HT-29 (cell line): ENCODE results near the gene LGR6. TPM values are rescaled to one million over a fixed set of nuclear protein-coding genes. Genes with fewer than 3 reads are reported as not detected.
"Not testable (repeated sequence)": the region's sequence is repeated elsewhere in the genome, so short reads cannot be mapped to it uniquely, and the experiment has no call there.

Experiments
- DNase-seq: peaks from one replicate; pipeline ENCODE4 v3.0.0-alpha.2; 2015; ENCODE audit warnings: low spot score
- total RNA-seq: library from RNA; depleted of rRNA; stranded (reverse); fragments of >200 nt; shearing (Covaris generic); gene quantifications from 2 replicates; pipeline ENCODE4 v1.2.3, GENCODE V29; 2014; rRNA removed

LGR6 gene, protein sequence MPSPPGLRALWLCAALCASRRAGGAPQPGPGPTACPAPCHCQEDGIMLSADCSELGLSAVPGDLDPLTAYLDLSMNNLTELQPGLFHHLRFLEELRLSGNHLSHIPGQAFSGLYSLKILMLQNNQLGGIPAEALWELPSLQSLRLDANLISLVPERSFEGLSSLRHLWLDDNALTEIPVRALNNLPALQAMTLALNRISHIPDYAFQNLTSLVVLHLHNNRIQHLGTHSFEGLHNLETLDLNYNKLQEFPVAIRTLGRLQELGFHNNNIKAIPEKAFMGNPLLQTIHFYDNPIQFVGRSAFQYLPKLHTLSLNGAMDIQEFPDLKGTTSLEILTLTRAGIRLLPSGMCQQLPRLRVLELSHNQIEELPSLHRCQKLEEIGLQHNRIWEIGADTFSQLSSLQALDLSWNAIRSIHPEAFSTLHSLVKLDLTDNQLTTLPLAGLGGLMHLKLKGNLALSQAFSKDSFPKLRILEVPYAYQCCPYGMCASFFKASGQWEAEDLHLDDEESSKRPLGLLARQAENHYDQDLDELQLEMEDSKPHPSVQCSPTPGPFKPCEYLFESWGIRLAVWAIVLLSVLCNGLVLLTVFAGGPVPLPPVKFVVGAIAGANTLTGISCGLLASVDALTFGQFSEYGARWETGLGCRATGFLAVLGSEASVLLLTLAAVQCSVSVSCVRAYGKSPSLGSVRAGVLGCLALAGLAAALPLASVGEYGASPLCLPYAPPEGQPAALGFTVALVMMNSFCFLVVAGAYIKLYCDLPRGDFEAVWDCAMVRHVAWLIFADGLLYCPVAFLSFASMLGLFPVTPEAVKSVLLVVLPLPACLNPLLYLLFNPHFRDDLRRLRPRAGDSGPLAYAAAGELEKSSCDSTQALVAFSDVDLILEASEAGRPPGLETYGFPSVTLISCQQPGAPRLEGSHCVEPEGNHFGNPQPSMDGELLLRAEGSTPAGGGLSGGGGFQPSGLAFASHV
- 0.18 and 0.42 TPM in 2 replicates for total RNA-seq

DNA sequence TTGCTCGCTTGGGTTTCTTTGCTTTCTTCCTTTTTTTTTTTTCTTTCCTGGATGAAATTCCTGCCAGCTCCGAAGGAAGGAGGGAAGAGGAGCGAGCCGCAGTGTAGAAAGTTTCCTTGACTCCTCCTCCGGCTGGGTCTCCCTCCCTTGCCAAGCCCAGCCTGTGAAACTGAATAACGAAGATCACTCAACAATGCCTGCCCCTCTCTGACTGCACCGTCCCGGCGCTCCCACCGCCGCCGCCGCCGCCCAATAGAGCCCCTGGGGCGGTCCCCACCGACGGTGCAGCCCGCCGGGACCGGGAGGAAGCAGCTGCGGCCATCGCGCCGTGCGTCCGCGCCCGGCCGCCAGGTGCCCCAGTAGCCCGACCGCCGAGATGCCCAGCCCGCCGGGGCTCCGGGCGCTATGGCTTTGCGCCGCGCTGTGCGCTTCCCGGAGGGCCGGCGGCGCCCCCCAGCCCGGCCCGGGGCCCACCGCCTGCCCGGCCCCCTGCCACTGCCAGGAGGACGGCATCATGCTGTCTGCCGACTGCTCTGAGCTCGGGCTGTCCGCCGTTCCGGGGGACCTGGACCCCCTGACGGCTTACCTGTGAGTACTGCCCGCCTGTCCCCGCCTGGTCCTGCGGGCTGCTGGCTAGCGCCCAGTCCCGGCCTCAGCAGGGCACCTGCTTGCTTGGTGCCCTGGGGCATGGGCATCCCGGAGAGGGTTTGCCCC lies at the start of gene LGR6:
Gene LGR6, plus strand, starts transcription at position 186 of the 714 bp plus-strand sequence. Its CDS starts 191 bp downstream, at position 377.
- DNase-seq = no peak

DNA sequence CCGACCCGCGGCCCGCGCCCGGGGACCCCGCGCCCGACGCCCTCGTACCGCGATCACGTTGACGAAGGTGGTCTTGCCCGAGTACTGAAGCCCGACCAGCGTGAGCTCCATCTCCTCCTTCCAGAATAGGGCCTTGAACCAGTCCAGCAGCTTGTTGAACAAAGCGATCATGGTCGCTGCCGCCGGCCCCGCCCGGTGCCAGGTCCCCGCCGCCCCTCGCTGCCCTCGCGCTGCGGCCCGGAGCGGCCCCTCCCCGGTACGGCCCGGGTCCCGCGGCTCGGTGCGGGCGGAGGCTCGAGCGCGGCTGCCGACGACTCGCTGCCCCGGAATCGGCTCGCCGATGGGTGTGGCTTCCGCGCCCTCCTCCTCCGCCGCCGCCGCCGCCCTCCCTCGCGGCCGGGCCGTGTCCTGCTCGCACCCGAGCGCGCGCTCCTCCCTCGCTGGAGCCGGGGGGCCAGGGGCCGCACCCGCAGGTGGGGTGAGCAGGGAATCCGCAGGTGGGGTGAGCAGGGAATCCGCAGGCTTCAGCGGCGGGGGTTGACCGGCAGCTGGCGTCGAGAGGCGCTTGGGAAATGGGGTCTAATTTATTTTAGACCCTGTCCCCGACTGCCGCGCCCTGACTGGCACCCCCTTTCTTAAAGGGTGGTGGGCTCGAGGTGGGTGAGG lies 49.1 kb upstream of the LGR6 start, which contains the start of gene ARL8A:
Gene ARL8A, minus strand, starts transcription at position 336 of the 666 bp plus-strand sequence. Its CDS starts 165 bp downstream, at position 171.
- DNase-seq = no peak

DNA sequence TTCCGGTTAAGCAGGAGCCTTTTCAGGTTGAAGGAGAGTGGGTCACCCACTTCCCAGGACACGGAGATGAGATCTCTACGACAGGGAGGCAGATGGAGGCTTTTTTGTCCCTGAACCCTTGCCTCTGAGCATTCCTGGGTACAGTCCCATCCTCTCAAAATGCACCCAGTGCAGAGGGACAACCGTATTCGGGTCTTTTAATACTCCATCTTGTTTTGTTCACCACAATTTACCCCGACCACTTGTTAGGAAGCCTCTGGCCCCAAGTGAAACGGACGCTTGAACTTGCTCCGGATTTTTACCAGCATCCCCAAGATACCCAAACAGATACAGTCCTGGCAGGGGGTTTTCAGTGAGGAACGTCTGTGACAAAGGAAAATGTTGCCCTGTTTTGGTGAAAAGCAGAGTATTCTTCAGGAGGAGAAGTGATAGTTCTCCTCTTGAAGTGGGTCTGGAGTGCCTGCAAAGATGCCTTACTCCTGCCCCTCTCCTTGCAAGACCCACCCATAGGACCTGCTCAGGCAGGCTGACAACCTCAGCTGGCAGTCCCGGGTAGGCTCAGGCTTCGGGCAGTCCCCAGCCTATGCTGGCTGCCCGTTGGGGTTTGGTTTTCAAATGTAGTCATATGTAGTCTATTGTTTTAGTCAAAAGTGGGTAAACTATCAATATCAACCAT lies 48.4 kb upstream of the LGR6 start:
- DNase-seq = no peak

DNA sequence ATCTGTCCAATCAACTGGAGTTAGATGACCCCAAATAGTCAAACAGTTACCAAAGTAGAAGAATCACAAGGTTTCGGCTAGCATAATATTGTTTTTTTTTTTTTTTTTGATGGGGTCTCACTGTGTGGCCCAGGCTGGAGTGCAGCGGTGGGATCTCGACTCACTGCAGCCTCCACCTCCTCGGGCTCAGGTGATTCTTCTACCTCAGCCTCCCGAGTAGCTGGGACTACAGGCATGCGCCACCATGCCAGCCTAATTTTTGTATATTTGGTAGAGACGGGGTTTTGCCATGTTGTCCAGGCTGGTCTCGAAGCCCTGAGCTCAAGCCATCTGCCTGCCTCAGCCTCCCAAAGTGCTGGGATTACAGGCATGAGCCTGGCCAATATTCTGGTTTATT lies 47.9 kb upstream of the LGR6 start:
- DNase-seq = not testable (repeated sequence)

DNA sequence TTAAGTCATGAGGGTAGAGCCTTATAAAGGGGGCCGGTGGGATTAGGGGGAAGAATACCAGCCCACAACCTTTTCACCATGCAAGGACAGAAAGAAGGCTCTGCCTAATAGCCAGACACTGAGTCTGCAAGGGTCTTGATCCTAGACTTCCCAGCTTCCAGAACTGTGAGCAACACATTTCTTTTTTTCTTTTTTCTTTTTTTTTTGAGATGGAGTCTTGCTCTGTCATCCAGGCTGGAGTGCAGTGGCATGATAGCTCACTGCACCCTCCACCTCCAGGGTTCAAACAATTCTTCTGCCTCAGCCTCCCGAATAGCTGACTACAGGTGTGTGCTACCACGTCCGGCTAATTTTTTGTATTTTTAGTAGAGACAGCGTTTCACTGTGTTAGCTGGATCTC lies 47.3 kb upstream of the LGR6 start:
- DNase-seq = no peak

DNA sequence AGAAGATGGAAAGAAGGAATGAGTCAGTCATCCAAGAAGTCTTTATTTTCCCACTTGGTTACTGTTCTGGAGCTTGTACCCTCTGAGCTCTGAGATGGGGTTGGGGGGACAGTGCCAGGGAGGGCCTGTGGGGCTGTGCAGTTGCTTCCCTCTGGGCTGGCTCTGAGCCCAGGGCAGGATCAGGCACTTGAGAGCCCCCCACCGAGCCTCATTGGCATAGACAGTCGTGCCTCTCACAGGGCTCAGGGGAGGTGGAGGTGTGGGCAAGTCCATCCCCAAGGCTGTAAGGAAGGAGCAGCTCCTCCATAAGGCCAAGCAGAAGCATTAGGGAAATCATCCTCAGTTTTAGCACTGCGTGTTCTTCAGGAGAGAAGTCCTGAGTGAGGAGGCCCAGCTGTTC lies 46.6 kb upstream of the LGR6 start:
- no peak for DNase-seq

DNA sequence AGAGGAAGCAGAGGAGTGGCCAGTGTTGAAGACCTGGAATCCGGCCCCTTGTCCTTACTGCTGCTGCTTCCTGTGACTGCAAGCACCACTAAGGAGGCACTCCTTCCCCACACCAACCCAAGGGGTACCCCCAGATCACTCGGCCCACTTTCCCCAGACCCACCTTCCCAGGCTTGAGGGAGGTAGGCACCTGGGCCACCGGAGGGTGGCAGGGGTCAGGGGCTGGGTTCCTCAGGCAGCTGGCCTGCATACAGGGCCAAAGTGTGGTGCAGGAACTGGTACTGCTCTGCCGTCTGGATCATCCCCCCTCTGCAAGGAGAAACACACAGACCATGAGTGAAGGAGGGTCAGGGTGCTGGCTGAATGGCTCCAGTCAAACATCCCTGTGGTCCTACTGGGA lies 45.2 kb upstream of the LGR6 start:
- DNase-seq = no peak

DNA sequence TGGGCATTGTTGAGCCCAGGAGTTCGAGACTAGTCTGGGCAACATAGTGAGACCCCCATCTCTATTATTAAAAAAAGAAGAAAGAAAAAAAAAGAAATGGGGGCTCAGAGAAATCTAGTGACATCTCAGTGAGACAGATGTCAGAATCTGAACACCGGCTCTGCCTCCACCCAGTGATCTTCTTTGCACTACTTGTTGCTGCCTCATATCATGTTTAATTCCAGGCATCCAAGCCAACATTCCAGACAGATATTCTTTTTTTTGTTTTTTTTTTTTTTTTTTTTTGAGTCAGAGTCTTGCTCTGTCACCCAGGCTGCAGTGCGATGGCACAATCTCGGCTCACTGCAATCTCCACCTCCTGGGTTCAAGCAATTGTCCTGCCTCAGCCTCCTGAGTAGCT lies 44.0 kb upstream of the LGR6 start:
- no peak for DNase-seq

DNA sequence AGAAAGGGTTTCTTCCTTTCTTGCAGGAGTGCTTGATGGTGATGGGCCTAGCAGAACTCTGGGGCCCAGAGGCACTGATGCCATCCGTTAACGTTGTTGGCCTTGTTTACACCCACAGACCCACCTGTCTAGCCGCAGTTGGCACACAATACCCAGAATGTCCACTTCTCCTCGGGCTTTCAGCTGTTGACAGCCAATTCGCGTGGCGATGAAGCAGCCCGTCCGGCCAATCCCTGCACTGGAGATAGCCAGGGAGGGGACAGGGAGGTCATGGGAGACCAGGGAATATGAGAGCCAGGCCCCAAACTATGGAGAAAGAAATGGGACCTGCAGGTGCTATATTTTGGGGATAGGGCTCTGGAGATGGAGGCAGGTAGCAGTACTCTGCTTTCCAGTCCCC lies 43.4 kb upstream of the LGR6 start:
- DNase-seq = no peak

DNA sequence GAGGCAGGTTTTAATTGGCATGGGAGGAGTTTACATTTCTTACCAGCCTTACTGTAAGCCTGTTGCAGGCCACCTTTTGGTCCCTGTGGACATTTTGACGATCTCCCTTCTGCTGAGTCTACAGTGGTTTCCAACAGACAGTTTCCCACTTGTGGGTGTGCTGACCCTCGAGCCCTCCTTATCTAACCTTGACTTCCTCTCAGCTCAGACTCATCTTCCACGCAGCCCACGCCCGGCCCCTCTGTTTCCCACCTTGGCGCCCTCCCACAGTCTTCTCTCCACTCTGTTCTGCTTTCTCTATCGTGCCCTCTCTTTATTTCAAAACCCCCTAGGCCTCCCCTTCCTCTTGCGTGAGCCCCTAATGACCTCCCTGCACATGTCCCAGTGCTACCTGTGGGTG lies 43.0 kb upstream of the LGR6 start:
- no peak for DNase-seq

DNA sequence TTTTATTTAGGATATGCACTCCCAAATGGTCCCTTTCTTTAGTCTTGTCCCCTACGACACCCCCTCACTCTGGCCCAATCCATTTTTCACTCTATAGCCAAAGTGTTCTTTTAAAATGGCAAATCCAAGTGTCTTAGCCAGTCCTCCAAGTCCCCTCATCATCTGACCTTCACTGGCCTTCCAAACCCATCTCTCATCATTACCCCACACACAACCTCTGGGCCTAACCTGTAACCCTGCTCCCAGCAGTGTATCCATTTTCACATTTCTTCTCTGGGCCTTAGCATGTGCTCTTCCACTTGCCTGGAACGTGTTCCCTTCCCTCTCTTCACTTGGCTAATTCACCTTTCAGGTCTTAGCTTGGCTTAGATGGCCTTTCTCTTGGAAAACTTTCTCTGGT lies 42.6 kb upstream of the LGR6 start:
- DNase-seq = no peak

DNA sequence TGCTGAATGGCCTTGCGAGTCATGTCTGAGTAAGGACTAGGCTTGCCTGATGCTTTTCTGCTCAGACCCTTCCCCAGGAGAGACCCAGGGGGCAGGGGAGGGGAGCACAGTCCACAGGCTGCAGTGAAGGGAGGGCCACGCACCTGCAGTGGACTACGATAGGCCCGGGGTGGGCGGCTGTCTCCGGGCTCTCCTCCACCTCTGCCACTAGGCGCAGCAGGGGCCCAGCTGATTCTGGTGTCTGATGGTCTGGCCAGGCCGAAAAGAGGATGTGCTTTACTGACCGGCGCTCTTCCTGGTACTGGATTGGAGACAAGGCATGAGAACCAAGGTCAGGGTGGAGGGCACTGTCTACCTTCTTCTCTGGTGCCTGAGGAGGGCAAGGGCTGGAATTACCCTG lies 41.2 kb upstream of the LGR6 start:
- no peak for DNase-seq

DNA sequence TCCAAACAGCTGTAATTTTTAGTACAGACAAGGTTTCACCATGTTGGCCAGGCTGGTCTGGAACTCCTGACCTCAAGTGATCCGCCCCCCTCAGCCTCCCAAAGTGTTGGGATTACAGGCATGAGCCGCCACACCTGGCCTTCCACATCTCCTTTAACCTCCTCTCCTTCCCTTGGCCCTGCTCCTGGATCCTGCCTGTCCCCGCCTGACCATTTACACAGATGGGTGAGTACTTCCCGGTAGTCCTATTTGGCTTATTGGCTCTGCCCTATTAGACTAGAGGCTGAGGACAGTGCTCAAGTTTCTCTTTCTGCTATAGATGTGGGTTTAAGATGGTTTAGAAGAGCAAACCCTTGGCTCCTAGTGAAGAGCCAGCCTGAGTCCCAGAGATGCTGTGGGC lies 40.3 kb upstream of the LGR6 start:
- no peak for DNase-seq

DNA sequence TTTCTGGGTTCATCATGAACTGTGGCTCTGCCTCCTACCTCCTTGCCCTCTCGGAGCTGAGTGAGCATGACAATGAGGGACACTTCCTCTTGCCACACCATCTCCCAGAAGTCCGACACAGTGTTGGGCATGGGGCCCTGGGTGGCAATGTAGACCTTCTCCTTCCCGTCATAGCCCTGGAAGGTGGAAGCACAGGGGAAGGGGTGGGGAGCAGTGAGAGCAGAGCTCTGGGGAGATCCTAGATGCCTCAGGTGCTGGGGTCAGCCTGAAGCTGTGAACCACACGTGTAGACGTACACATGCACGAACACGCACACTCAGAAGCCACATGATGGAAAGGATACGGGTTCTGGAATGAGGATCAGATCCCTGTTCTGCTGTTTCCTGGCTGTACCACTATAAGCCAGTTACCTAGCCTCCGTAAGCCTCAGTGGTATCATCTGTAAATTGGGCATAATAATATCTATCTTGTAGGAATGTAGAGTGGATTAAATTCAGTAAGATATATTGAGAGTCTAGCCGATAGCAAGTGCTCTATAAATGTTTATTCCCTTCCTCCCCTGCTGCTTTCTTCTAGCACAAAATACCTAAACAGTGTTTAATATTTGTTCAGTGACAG lies 39.3 kb upstream of the LGR6 start:
- no peak for DNase-seq

DNA sequence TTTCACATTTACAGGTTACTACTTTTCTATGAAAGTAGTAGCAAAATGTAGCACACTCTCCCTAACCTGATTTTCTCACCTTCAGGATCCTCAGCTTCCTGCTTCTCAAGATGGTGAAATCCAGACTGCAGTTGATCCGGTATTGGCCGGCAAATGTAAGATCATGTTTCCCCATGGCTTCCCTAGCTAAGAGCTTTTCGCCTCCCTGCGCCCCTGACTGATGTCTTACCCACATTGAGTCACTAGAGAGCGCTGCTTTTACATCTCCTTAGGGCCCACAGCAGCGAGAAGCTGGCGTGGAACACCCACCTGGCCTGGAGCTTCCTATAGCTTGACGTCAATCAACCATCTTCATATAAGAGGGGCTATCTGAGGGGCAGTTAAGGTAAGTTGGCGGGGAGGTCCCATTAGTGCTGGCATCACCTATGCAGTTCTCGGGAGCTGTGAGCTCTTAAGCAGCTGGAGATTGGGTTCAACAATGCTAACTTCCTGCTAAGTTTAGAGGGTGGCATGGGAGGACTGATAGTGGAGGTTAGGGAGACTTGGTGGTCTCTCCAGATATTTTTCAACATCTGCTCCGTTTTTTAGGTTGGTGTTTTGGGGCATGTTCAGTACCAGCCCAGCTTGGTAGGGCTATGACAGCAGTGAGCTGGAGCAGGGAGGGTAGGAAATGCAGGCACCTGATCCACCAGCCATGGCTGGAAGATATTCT lies 38.7 kb upstream of the LGR6 start:
- peak; percentile 53 for DNase-seq

DNA sequence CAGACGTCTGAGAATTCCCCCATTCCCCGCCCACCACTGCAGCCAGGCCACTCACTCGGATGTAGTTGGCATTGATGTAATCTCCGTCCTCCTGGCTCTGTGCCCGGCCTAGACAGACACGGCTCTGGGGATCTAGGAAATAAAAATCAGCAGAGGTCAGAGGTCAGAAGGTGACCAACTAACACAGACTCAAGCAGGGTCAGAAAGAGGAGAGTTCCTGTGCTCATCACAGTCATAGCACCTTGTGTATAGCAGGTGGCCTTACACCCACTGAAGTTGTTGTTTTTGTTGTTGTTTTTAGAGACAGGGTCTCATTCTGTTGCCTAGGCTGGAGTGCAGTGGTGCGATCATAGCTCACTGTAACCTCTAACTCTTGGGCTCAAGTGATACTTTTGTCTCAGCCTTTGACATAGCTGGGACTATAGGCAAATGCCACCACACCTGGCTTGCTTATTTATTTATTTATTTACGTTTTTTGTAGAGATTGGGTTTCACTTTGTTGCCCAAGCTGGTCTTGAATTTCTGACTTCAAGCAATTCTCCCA lies 38.0 kb upstream of the LGR6 start:
- peak; percentile 79 for DNase-seq

DNA sequence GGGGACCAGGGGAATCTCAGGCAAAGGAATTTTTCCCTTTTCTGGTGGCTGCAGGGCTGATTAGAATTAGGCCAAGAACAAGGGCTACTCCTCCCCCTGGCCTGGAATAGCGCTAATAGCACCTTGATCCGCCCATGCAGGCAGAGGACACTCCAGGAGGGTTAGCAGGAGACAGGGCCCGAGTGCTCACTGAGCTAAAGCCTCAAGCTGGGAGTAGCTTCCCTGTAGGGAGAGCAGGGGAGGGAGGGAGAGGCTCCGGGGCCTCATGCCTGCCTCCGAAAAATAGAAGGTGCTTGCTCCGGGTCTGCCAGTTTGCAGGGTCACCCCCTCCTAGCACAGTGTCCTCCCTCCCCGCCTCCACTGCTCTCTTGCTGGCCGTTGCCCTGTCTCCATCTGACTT lies 37.0 kb upstream of the LGR6 start:
- no peak for DNase-seq

DNA sequence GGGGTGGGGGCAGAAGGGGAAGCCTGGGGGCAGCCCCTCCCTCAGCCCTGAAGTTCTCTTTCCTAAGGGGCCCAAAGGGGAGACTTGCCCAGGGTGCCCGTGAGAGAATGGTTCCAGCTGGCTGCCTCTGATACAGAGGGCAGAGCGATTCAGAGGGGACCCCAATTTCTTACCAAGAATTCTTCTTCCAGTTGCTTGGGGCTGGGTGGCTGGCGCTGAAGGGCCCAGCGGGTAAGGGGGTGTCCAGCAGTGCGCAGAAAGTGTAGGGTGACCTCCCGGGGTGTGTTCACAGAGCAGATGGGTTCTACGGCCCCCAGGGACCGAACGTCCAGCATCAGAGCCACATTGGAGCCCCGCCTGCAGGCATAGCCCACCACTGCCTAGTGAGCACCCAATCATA lies 35.7 kb upstream of the LGR6 start:
- no peak for DNase-seq
